GM19035 (cell line): Measurements from ENCODE around the gene SURF4.
"Not testable (repeated sequence)": the region's sequence is repeated elsewhere in the genome, so short reads cannot be mapped to it uniquely, and the experiment has no call there.

Experiments
- ATAC-seq: cut with Tn5 transposase; IDR thresholded peaks from one replicate; pipeline ENCODE4 v1.9.1; 2021; ENCODE audit not compliant: unreplicated experiment

Gene SURF4

GRCh38 chr9:133335924-133336811 is 39.7 kb downstream of the SURF4 start, which contains the start of gene SURF6:
TSS of gene SURF6 (minus strand) at chr9:133336188. CDS start at chr9:133336132, 56 bp downstream.
- ATAC-seq = peak; percentile 90

GRCh38 chr9:133334888-133335287 is 41.0 kb downstream of the SURF4 start:
- not testable (repeated sequence) for ATAC-seq

GRCh38 chr9:133334161-133334560 is 41.7 kb downstream of the SURF4 start:
- no peak for ATAC-seq

GRCh38 chr9:133333566-133333965 is 42.3 kb downstream of the SURF4 start:
- no peak for ATAC-seq

- ATAC-seq = no peak
Observed at GRCh38 chr9:133333011-133333410, 42.8 kb downstream of the SURF4 start.

GRCh38 chr9:133332381-133332730 is 43.5 kb downstream of the SURF4 start:
- ATAC-seq = no peak

- no peak for ATAC-seq
Observed at GRCh38 chr9:133331641-133332380, 44.0 kb downstream of the SURF4 start.

- no peak for ATAC-seq
Observed at GRCh38 chr9:133331221-133331620, 44.6 kb downstream of the SURF4 start.

- ATAC-seq = not testable (repeated sequence)
Observed at GRCh38 chr9:133329306-133330156, 46.3 kb downstream of the SURF4 start.

GRCh38 chr9:133327834-133328484 is 47.9 kb downstream of the SURF4 start:
- ATAC-seq = no peak

- ATAC-seq = not testable (repeated sequence)
Observed at GRCh38 chr9:133327021-133327420, 48.8 kb downstream of the SURF4 start.

- no peak for ATAC-seq
Observed at GRCh38 chr9:133323991-133324703, 51.7 kb downstream of the SURF4 start.

- ATAC-seq = no peak
Observed at GRCh38 chr9:133323211-133323610, 52.6 kb downstream of the SURF4 start.

GRCh38 chr9:133322701-133323100 is 53.2 kb downstream of the SURF4 start:
- no peak for ATAC-seq

GRCh38 chr9:133321411-133321935 is 54.4 kb downstream of the SURF4 start:
- no peak for ATAC-seq

GRCh38 chr9:133320421-133320881 is 55.4 kb downstream of the SURF4 start:
- ATAC-seq = no peak

- not testable (repeated sequence) for ATAC-seq
Observed at GRCh38 chr9:133317551-133317950, 58.3 kb downstream of the SURF4 start.

GRCh38 chr9:133315997-133316396 is 59.9 kb downstream of the SURF4 start:
- no peak for ATAC-seq
